Suprapubic skin (tissue), 4 donors: Measurements from ENCODE around the gene KRTAP10-5.
"Not testable (repeated sequence)": the region's sequence is repeated elsewhere in the genome, so short reads cannot be mapped to it uniquely, and the experiment has no call there.

Experiments used
- CTCF ChIP-seq, 2 donors: fragments of 200-600 bp in 1 of 2; fragments of 450-650 bp in 1 of 2; sonication (generic) in 1 of 2; IDR thresholded peaks; one replicate each; pipeline ENCODE4 v1.5.1; 2016 to 2019; ENCODE audit warnings: antibody characterized with exemption in 2 of 2, mild to moderate bottlenecking in 1 of 2, moderate library complexity in 1 of 2
- EP300 ChIP-seq: sonication (generic); formaldehyde crosslinking; IDR thresholded peaks from one replicate; pipeline ENCODE4 v1.6.1; 2017; ENCODE audit warnings: antibody characterized with exemption
- POLR2A ChIP-seq, 2 donors: fragments of 450-650 bp; IDR thresholded peaks; one replicate each; pipeline ENCODE4 v1.6.1; 2017; ENCODE audit warnings: antibody characterized with exemption in 2 of 2, mild to moderate bottlenecking in 2 of 2, moderate library complexity in 2 of 2
- POLR2AphosphoS5 ChIP-seq, 3 donors: sonication (generic); formaldehyde crosslinking; IDR thresholded peaks; one replicate each; pipeline ENCODE4 v1.6.1; 2017; ENCODE audit warnings: antibody characterized with exemption in 3 of 3

DNA sequence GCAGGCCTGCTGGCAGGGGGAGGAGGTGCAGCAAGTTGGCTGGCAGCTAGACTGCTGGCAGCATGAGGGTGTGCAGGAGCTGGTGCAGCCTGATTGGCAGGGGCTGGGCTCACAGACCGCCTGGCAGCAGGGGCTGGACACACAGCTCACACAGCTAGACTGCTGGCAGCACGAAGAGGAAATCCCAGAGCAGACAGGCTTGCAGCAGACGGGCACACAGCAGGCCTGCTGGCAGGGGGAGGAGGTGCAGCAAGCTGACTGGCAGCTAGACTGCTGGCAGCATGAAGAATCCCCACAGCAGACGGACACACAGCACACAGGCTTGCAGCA is 11.4 kb upstream of the KRTAP10-5 start:
- not testable (repeated sequence) for TF ChIP-seq CTCF (IDR thresholded peaks at IDR 0.05); POLR2AphosphoS5 (IDR thresholded peaks at IDR 0.05); EP300; POLR2A (IDR thresholded peaks at IDR 0.05)
